ENCODE measurements around the gene KIF6. TPM values are rescaled to one million over a fixed set of nuclear protein-coding genes. Genes with fewer than 3 reads are reported as not detected.
A peak's percentile ranks its signal among the peaks of the same experiment; 100 is the strongest.

Gene KIF6
- total and polyA plus RNA-seq, 2 of the 8 experiments (the other 6 are each of a cell fraction or from before 2014, with no cell fraction given) = 0.53 to 0.65 TPM

- no peak overlapping the region for H3K14ac ChIP-seq (ENCODE audit: insufficient read length)
- no peak overlapping the region for H3K27ac ChIP-seq (ENCODE audit: low read depth, low read length)
- no peak overlapping the region for H3K4me3 ChIP-seq (ENCODE audit: extremely low read depth in 1 of 4, insufficient read depth in 2 of 4, low read depth in 3 of 4, low read length in 4 of 4)
- H3K36me3 ChIP-seq (ENCODE audit: control insufficient read depth in 2 of 4, insufficient read depth in 4 of 4, low read length in 3 of 4) = no peaks in the 10 kb centered on the region
- no peak for FAIRE-seq
- H2BK12ac ChIP-seq (ENCODE audit: low read depth, low read length) = peak overlapping the region; percentile 39; the same call in 1 of the 2 replicates
- H3K79me2 ChIP-seq (ENCODE audit: control insufficient read depth in 1 of 2, insufficient read depth in 2 of 2, low read length in 2 of 2) = no peaks in the 10 kb centered on the region
- ChIA-PET POLR2A (ENCODE audit: partially characterized antibody) (no interaction called here), CTCF (ENCODE audit: partially characterized antibody) (interaction anchor here (0.7 to 47.4 kb wide), 3 partner anchors 10 to 66 kb away, joined by 3 to 1738 read pairs (median 143); partner anchors contain the start of gene KCNK5)
- H3K56ac ChIP-seq (replicated peaks; ENCODE audit: insufficient read length, low read depth, low read length) = no peak overlapping the region
- H2AFZ ChIP-seq (ENCODE audit: low read length) = no peak overlapping the region
- no peaks in the 10 kb centered on the region for H3K79me1 ChIP-seq (ENCODE audit: low read depth, low read length)
- H4K91ac ChIP-seq (replicated peaks; ENCODE audit: insufficient read length, low read length) = no peak overlapping the region
- no peak overlapping the region for H3K23ac ChIP-seq (ENCODE audit: insufficient read length)
- no peak overlapping the region for H4K8ac ChIP-seq (ENCODE audit: extremely low read depth, insufficient read depth, low read length)
- H3K18ac ChIP-seq (ENCODE audit: extremely low read depth, low read length) = no peak overlapping the region
- no peak overlapping the region for H4K5ac ChIP-seq (ENCODE audit: insufficient read length, low read depth, low read length)
- H3K23me2 ChIP-seq (ENCODE audit: low read depth, low read length) = no peaks in the 10 kb centered on the region; the same call in 1 of the 2 replicates
- H3K4me2 ChIP-seq (ENCODE audit: insufficient read depth in 1 of 2, low read depth in 2 of 2, low read length in 2 of 2) = no peak overlapping the region
- no peaks in the 10 kb centered on the region for H3K9me3 ChIP-seq (ENCODE audit: insufficient read depth in 2 of 2, low read depth in 1 of 2, low read length in 1 of 2)
- H2BK5ac ChIP-seq (ENCODE audit: low read depth, low read length) = 0 out of 2 replicates have a peak overlapping the region, but pooled peaks have one; percentile 60
- peaks cover 0 to 4% (median 1%) of the 10 kb centered on the region in 4 experiments; a peak in 2 of 7 replicates for H3K4me1 ChIP-seq (replicated peaks in 1 of 4; ENCODE audit: control insufficient read depth in 3 of 4, insufficient read depth in 4 of 4, low read length in 3 of 4)
- peak overlapping the region; percentile 72; the same call in 1 of the 2 replicates for H2BK15ac ChIP-seq (ENCODE audit: low read length)
- H3K4ac ChIP-seq (replicated peaks; ENCODE audit: insufficient read length, low read depth, low read length) = no peak overlapping the region
- H2AK5ac ChIP-seq (ENCODE audit: low read depth, low read length) = no peak overlapping the region
- no peak overlapping the region for H3K9ac ChIP-seq (replicated peaks in 1 of 4; ENCODE audit: extremely low read depth in 1 of 4, low read depth in 3 of 4, low read length in 3 of 4)
- no peaks in the 10 kb centered on the region for H4K20me1 ChIP-seq (replicated peaks in 1 of 2; ENCODE audit: control insufficient read depth in 1 of 2, insufficient read depth in 2 of 2, low read length in 2 of 2)
- H2BK120ac ChIP-seq (replicated peaks; ENCODE audit: low read depth, low read length) = no peak overlapping the region
- 87% methylated on average over 9 of the region's 11 CpGs; no CpG with 5 or more reads in 1 of the 2 experiments for WGBS, 2 experiments (ENCODE audit: extremely low coverage in 1 of 2, insufficient coverage in 1 of 2, insufficient read length in 1 of 2, insufficient replicate concordance in 2 of 2, low coverage in 1 of 2, low lambda C conversion rate in 2 of 2, missing lambda C conversion rate in 1 of 2)
- H2BK20ac ChIP-seq (ENCODE audit: low read length) = peak overlapping the region; percentile 57; the same call in 1 of the 2 replicates
- DNase-seq (ENCODE audit: low read depth in 1 of 2, low spot score in 2 of 2) = no peak
- 0 out of 7 replicates have a peak, but pooled peaks cover 0 to 2% (median 0%) of the 10 kb centered on the region in 4 experiments for H3K27me3 ChIP-seq (replicated peaks in 1 of 4; ENCODE audit: control insufficient read depth in 3 of 4, extremely low read depth in 1 of 4, insufficient read depth in 3 of 4, low read length in 3 of 4)
- TF ChIP-seq SP4 (IDR thresholded peaks at IDR 0.05; ENCODE audit: low read length) (no peak), POLR2A (IDR thresholded peaks at IDR 0.05; ENCODE audit: control extremely low read depth in 1 of 2, low read depth in 2 of 2, low read length in 2 of 2) (no peak), TBP (IDR thresholded peaks at IDR 0.05; ENCODE audit: low read depth, low read length) (no peak), HDAC6 (IDR thresholded peaks at IDR 0.05; ENCODE audit: low read depth, low read length) (no peak), SRF (IDR thresholded peaks at IDR 0.05; ENCODE audit: low read depth, low read length) (no peak), BRCA1 (IDR thresholded peaks at IDR 0.05; ENCODE audit: low read depth, low read length) (no peak), SUZ12 (IDR thresholded peaks at IDR 0.05; ENCODE audit: low read length) (no peak), SP1 (IDR thresholded peaks at IDR 0.05; ENCODE audit: low read depth, low read length) (no peak), EP300 (IDR thresholded peaks at IDR 0.05; ENCODE audit: borderline replicate concordance in 1 of 2, low read depth in 2 of 2, low read length in 2 of 2) (no peak), RAD21 (IDR thresholded peaks at IDR 0.05 in 1 of 2, conservative IDR thresholded peaks at IDR 0.05 in 1 of 2; ENCODE audit: low read depth in 2 of 2, low read length in 2 of 2) (no peak), KDM4A (IDR thresholded peaks at IDR 0.05; ENCODE audit: low read depth, low read length, severe bottlenecking) (no peak)
Measured at GRCh38 chr6:39281312-39281980, 443.8 kb downstream of the KIF6 start.

All from H1 (cell line).